Immature natural killer cell (primary cell): ENCODE results near the gene SFMBT2. TPM values are rescaled to one million over a fixed set of nuclear protein-coding genes. Genes with fewer than 3 reads are reported as not detected.
"Not testable (repeated sequence)": the region's sequence is repeated elsewhere in the genome, so short reads cannot be mapped to it uniquely, and the experiment has no call there.

Experiments used
- DNase-seq, 3 donors: peaks; one replicate each; pipeline ENCODE4 v3.0.0; 2022; ENCODE audit warnings: mixed read lengths in 1 of 3
- H3K27ac Mint-ChIP-seq, 6 donors: one replicate each; pipeline ENCODE4 v1.8.0; 2020; ENCODE audit warnings: mixed read lengths in 6 of 6, mild to moderate bottlenecking in 5 of 6, inconsistent platforms in 4 of 6, moderate library complexity in 3 of 6
- H3K27me3 Mint-ChIP-seq, 3 donors: one replicate each; pipeline ENCODE4 v1.8.0; 2020 to 2021; ENCODE audit warnings: low read depth in 3 of 3, mild to moderate bottlenecking in 3 of 3, mixed read lengths in 3 of 3, moderate library complexity in 3 of 3, inconsistent platforms in 1 of 3
- H3K36me3 Mint-ChIP-seq, 3 donors: one replicate each; pipeline ENCODE4 v1.8.0; 2020; ENCODE audit warnings: mixed read lengths in 3 of 3, inconsistent platforms in 2 of 3, mild to moderate bottlenecking in 2 of 3
- H3K4me1 Mint-ChIP-seq, 2 donors: one replicate each; pipeline ENCODE4 v1.8.0; 2020; ENCODE audit warnings: inconsistent platforms in 2 of 2, mild to moderate bottlenecking in 2 of 2, mixed read lengths in 2 of 2, moderate library complexity in 1 of 2
- H3K4me3 Mint-ChIP-seq, 5 donors: one replicate each; pipeline ENCODE4 v1.8.0; 2020; ENCODE audit warnings: mild to moderate bottlenecking in 5 of 5, mixed read lengths in 5 of 5, inconsistent platforms in 3 of 5, moderate library complexity in 3 of 5
- H3K9me3 Mint-ChIP-seq, 6 donors: one replicate each; pipeline ENCODE4 v1.8.0; 2020; ENCODE audit warnings: mild to moderate bottlenecking in 6 of 6, mixed read lengths in 6 of 6, inconsistent platforms in 4 of 6, moderate library complexity in 3 of 6
- polyA plus RNA-seq, 3 donors: library from polyadenylated mRNA; unstranded; fragments of 300-500 nt; fragmentation: Illumina TruSeq; gene quantifications; one replicate each; pipeline ENCODE4 v1.2.3, GENCODE V29; 2021

SFMBT2 gene
- polyA plus RNA-seq, 3 donors from 2014 or later, result 1.5 to 9.8 (median 3.1) TPM

DNA sequence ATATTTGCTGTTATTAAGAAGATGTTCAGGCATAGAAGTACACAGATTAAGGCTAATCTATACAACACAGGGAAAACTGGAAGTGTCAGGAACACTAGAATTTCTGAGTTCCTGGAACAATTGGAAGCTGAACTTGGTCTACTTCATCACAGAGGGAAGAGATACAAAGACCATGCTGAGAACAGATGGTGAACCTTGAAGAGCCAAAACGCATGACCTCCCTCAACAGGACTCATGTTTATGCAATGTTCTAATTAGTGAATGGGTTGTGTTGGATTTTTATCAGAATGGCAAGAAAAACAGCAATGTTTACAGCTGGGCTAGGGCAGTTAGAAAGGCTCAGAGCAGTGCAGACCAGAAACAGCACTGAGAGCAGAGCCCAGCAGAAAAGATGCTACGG lies 94.9 kb downstream of the SFMBT2 start:
- DNase-seq, result no peak
- H3K27me3 Mint-ChIP-seq, result peaks cover 0 to 11% (median 0%) of the 10 kb centered on the region in 3 donors
- H3K4me3 Mint-ChIP-seq, result no peak overlapping the region
- peak overlapping the region in 5 of 6 donors; percentile 10 to 80 (median 36) for H3K27ac Mint-ChIP-seq
- H3K9me3 Mint-ChIP-seq, result no peaks in the 10 kb centered on the region
- H3K36me3 Mint-ChIP-seq, result no peaks in the 10 kb centered on the region
- peaks cover 78 to 98% of the 10 kb centered on the region in 2 donors for H3K4me1 Mint-ChIP-seq

DNA sequence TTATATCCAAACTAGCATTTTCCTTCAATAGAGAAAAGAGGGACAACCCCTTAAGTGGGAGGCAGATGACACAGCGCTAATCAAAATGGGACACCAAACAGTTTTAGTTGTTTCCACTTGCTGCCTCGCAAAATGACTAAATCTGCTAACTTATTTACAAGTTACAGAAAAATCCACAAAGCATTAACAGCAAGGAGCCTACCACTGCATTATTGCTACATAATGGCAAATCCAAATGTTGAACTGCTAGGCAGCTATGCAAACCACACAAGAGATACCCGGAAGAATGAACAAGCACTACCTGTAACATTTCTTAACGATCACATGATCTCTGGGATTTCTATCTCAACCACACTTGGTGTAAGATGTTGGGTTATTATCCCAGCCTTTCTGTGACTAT lies 96.7 kb downstream of the SFMBT2 start:
- DNase-seq, result no peak
- Mint-ChIP-seq H3K36me3 (no peaks in the 10 kb centered on the region), H3K27ac (peak overlapping the region in 2 of 6 donors; percentile 14 to 80), H3K27me3 (peaks cover 0 to 6% (median 0%) of the 10 kb centered on the region in 3 donors), H3K4me3 (no peak overlapping the region), H3K4me1 (peaks cover 63 to 93% of the 10 kb centered on the region in 2 donors), H3K9me3 (no peaks in the 10 kb centered on the region)

DNA sequence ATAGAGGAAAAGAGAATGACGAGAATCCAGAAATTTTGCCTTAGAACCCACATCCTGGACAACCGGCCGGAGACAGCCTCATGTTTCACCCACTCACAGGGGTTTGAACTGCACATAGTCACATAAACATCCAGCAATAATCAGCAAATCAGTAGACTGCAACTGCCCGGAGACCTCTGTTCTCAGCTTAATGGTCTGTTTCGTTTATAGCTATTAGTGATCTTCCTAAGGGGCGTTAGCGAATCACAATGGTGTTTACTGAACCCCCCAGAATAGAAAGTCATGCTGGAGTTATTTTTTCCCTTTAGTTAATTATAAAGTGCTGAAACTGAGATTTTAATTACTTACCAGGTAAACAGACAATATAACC lies 98.4 kb downstream of the SFMBT2 start:
- Mint-ChIP-seq H3K27ac (peak overlapping the region in 1 of 6 donors; percentile 13), H3K4me3 (no peak overlapping the region), H3K4me1 (peaks cover 46 to 91% of the 10 kb centered on the region in 2 donors), H3K36me3 (peaks cover 0 to 10% (median under 1%) of the 10 kb centered on the region in 3 donors), H3K27me3 (peaks cover 0 to 6% (median 0%) of the 10 kb centered on the region in 3 donors), H3K9me3 (no peaks in the 10 kb centered on the region)
- no peak for DNase-seq

DNA sequence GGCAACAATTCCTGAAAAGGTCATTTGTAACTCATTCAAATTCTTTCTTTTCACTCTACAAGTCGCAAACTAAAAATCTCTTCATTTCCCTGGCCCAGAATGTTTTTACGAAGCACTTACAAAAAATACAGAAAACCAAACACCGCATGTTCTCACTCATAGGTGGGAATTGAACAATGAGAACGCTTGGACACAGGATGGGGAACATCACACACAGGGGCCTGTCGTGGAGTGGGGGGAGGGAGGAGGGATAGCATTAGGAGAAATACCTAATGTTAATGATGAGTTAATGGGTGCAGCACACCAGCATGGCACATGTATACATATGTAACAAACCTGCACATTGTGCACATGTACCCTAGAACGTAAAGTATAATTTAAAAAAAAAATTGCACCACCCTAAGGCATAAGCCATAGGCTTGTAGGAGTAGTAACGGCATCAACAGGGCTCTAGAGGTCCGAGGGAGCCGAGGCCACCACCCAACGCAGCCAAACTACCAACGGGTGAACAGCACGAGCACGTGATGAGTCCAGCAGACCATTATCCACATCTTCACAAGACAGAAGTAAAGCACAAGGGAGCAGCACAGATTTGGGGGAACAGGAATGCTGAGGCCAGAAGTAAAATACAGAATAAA lies 98.9 kb downstream of the SFMBT2 start:
- not testable (repeated sequence) for H3K27me3 Mint-ChIP-seq, DNase-seq, H3K9me3 Mint-ChIP-seq, H3K36me3 Mint-ChIP-seq, H3K4me3 Mint-ChIP-seq
- Mint-ChIP-seq H3K4me1 (peaks cover 45 to 91% of the 10 kb centered on the region in 2 donors), H3K27ac (peak overlapping the region in 1 of 6 donors; percentile 13)

DNA sequence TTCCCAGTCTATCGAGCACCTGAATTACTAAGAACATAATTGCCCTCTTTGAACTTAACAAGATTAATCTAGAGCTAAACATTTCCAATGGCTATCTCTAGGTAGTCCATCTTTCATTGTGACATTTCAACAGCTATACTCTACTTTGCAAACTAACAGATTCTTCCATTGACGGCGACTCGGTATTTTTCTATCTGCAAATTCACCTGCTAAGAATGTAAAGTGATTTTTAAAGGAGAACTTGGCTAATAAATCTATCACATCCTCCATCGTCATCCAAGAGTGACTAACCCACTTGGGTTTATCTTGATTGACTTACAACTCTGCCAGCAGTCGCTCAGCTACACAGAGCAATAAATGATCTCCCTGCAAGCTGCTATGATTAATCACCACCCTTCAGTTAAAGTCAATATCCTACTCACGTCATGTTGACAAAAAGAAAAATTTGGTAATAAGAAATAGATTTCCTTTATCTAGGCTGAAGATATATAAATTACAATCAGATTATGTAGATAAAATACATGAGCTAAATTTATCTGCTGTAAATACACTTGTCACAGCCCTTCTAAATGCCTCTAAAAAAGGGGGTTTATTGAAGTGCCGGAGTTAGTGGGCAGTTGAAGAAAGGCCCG lies 99.5 kb downstream of the SFMBT2 start:
- H3K4me3 Mint-ChIP-seq, result no peak overlapping the region

DNA sequence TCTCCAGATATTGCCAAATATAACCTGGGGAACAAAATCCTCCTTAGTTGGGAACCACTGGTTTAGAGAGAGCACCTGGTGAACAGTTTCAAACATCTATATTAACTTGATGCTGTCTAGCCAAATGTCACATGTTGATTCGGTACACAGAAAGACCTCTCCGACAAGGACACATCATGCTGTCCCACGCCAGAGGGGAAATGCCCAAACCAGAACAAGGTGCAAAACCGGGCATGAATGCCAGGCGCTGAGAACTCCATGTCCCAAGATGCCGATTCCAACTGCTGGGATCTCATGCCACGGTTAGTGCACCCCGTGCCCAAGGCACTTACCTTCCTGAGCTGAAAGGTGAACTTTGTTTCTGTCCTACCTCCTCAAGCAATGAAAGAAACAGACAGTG lies 100.8 kb downstream of the SFMBT2 start:
- Mint-ChIP-seq H3K4me3 (no peak overlapping the region), H3K36me3 (peaks cover 0 to 10% (median 4%) of the 10 kb centered on the region in 3 donors), H3K9me3 (no peaks in the 10 kb centered on the region), H3K4me1 (peaks cover 44 to 90% of the 10 kb centered on the region in 2 donors), H3K27ac (no peak overlapping the region), H3K27me3 (peaks cover 0 to 5% (median 0%) of the 10 kb centered on the region in 3 donors)
- DNase-seq, result no peak

More for the DNA sequence above, 99.5 kb downstream of the SFMBT2 start:
- Mint-ChIP-seq H3K9me3 (no peaks in the 10 kb centered on the region), H3K36me3 (peaks cover 0 to 10% (median 4%) of the 10 kb centered on the region in 3 donors), H3K27ac (peak overlapping the region in 1 of 6 donors; percentile 42), H3K4me1 (peaks cover 45 to 91% of the 10 kb centered on the region in 2 donors), H3K27me3 (peaks cover 0 to 6% (median 0%) of the 10 kb centered on the region in 3 donors)
- DNase-seq, result no peak

DNA sequence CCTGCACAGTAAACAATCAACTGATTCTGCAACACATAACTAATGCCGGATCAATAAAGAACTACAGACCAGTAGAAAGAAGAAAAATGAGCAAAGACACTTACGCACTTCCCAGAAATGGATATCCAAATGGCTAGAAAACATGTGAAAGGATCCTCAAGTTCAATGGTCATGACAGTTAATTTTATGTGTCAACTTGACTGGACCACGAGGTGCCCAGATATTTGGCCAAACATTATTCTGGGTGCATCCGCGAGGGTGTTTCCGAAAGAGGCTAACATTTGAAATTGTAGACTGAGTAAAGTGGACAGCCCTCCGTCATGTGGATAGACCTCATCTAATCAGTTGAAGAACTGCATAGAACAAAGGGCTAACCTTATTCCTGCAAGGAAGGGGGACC lies 102.0 kb downstream of the SFMBT2 start:
- no peaks in the 10 kb centered on the region for H3K27me3 Mint-ChIP-seq
- peaks cover 36 to 90% of the 10 kb centered on the region in 2 donors for H3K4me1 Mint-ChIP-seq
- H3K36me3 Mint-ChIP-seq, result peaks cover 0 to 10% (median 4%) of the 10 kb centered on the region in 3 donors
- no peak for DNase-seq
- H3K27ac Mint-ChIP-seq, result peak overlapping the region in 1 of 6 donors; percentile 81
- H3K4me3 Mint-ChIP-seq, result no peak overlapping the region
- no peaks in the 10 kb centered on the region for H3K9me3 Mint-ChIP-seq

DNA sequence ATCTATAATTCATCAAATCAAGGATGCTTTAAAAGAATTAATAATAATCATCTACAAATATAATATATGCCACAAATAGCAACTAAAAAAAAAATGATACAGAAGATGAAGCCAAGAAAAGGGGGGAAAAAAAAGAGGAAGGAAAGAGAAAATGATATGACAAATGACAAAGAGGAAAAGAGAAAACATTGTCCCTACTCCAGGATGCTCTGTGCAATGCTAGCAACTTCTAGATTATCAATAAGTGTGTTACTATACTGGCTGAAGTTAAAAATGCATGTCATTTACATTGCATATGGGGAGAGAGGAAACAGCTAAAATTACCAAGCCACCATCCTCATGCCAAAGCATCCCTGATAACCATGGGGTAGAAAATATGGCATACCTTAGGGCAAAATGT lies 104.2 kb downstream of the SFMBT2 start:
- Mint-ChIP-seq H3K4me1 (peaks cover 50 to 92% of the 10 kb centered on the region in 2 donors), H3K36me3 (peaks cover 0 to 10% (median 7%) of the 10 kb centered on the region in 3 donors), H3K4me3 (peak overlapping the region in 3 of 5 donors; percentile 19 to 53 (median 33)), H3K27ac (peak overlapping the region in 1 of 6 donors; percentile 28), H3K27me3 (no peaks in the 10 kb centered on the region), H3K9me3 (no peaks in the 10 kb centered on the region)
- no peak for DNase-seq

DNA sequence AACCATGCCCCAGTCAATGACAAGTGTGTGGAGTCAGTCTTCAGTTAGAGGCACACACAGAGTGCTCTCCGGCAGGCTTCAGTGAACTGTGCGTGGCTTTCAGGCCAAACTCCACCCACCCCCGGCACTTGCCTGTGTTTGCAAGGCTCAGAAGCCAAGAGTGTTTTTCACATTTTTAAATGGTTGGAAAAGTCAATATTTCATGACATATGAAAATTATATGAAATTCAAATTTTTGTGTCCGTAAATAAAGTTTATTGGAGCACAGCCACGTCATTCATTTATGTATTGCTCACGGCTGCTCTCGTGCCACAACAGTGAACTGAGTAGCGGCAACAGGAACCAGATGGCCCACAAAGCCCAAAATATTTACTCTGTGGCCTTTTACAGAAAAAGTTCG lies 104.7 kb downstream of the SFMBT2 start:
- H3K4me3 Mint-ChIP-seq, result peak overlapping the region; percentile 19 to 53 (median 33)

DNA sequence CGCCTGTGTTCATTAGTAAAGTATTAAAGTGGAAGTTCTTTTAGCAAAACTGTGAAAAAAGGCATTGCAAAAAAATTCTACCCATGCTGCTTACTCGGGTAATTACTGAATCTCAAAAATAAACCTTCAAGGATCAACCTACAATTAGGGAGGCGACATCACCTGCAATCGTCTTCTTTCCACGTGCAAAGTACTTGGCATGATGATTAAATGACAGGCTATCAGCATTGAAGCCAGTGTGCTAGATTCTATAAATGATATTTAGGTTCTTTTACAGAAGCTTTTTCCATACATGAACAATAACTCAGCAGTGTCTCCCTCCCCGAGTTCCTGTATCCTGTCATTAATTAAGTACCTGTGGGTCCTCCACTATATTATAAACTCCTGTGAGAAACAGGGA lies 105.8 kb downstream of the SFMBT2 start:
- peaks cover 0 to 10% (median 7%) of the 10 kb centered on the region in 3 donors for H3K36me3 Mint-ChIP-seq
- no peak overlapping the region for H3K27ac Mint-ChIP-seq
- no peaks in the 10 kb centered on the region for H3K27me3 Mint-ChIP-seq

More for the DNA sequence above, 104.7 kb downstream of the SFMBT2 start:
- Mint-ChIP-seq H3K4me1 (peaks cover 50 to 92% of the 10 kb centered on the region in 2 donors), H3K36me3 (peaks cover 0 to 10% (median 7%) of the 10 kb centered on the region in 3 donors), H3K27me3 (no peaks in the 10 kb centered on the region), H3K9me3 (no peaks in the 10 kb centered on the region), H3K27ac (peak overlapping the region in 1 of 6 donors; percentile 28)
- DNase-seq, result no peak

DNA sequence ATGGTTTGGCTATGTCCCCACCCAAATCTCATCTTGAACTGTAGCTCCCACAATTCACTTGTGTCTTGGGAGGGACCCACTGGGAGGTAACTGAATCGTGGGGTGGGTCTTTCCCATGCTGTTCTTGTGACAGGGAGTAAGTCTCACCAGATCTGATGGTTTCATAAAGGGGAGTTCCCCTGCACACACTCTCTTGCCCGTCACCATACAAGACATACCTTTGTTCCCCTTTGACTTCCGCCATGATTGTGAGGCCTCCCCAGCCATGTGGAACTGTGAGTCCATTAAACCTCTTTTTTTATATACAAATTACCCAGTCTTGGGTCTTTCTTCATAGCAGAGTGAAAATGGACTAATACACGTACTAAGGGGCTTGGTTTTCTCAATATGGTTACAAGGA lies 106.7 kb downstream of the SFMBT2 start:
- H3K27ac Mint-ChIP-seq, result peak overlapping the region in 1 of 6 donors; percentile 42
- no peak for DNase-seq
- no peak overlapping the region for H3K4me3 Mint-ChIP-seq
- H3K9me3 Mint-ChIP-seq, result no peaks in the 10 kb centered on the region
- H3K4me1 Mint-ChIP-seq, result peaks cover 62 to 98% of the 10 kb centered on the region in 2 donors
- H3K27me3 Mint-ChIP-seq, result no peaks in the 10 kb centered on the region
- H3K36me3 Mint-ChIP-seq, result peaks cover 0 to 10% (median 7%) of the 10 kb centered on the region in 3 donors

More for the DNA sequence above, 105.8 kb downstream of the SFMBT2 start:
- Mint-ChIP-seq H3K9me3 (no peaks in the 10 kb centered on the region), H3K4me3 (no peak overlapping the region), H3K4me1 (peaks cover 58 to 94% of the 10 kb centered on the region in 2 donors)
- DNase-seq, result no peak

DNA sequence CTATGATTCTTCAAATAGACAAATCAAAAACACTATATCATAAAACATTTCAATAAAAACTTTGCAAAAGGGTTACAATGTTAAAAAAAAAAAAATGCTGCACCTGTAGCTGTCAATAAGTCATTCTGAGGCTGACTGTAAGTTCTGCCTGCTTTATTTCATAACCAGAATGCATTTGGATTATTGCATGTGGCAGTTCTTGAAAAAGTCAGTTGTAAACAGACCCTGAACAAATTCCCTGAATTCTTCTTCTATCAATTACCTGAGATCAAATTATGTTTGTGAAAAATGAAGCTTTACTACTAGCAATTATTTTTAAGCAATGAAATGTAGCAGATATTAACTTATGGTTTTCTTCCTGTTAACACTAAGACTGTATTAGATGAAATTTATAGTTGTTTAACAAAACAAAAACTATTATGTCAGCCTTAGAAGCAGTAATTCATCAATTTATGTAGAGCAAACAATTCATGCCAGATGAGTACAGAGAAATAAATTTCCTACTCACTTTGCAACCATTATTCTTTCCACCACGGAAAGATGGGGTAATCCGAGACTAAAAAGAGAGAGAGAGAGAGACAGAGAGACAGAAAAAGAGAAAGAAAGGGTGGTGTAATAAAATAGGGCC lies 107.8 kb downstream of the SFMBT2 start:
- peak overlapping the region in 3 of 6 donors; percentile 45 to 77 (median 49) for H3K27ac Mint-ChIP-seq
- H3K36me3 Mint-ChIP-seq, result peaks cover 0 to 7% (median 0%) of the 10 kb centered on the region in 3 donors
- H3K4me1 Mint-ChIP-seq, result peaks cover 69 to 98% of the 10 kb centered on the region in 2 donors
- H3K9me3 Mint-ChIP-seq, result no peaks in the 10 kb centered on the region
- no peaks in the 10 kb centered on the region for H3K27me3 Mint-ChIP-seq
- no peak for DNase-seq
- no peak overlapping the region for H3K4me3 Mint-ChIP-seq

DNA sequence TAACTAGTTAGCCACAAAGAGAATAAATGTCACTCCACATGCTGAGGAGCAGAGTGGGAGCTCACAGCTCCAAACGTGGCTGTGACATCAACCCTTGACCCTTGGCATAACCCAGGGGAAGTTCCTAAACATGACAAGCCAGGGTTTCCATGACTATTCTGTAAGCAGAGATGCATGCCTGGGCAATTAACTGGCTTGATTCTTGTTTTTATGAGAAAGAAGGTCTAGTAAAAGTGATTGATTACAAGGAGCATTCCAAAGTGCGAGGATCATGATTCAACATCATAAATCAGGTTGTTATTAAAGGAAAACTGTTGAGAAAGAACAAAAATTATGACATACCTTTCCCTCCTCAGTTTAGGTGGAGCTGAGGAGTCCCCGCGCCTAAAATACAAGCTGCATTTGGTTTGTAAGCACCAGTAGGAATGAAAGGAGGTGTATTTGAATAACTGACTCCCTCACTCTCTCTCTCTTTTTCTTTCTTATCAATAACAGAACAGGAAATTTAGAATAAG lies 108.4 kb downstream of the SFMBT2 start:
- Mint-ChIP-seq H3K27ac (peak overlapping the region in 3 of 6 donors; percentile 10 to 60 (median 30)), H3K4me3 (no peak overlapping the region), H3K4me1 (peaks cover 74 to 98% of the 10 kb centered on the region in 2 donors), H3K27me3 (no peaks in the 10 kb centered on the region), H3K36me3 (peaks cover 0 to 6% (median 0%) of the 10 kb centered on the region in 3 donors), H3K9me3 (no peaks in the 10 kb centered on the region)
- no peak for DNase-seq
